ENCODE results near the gene FOXN3. TPM values are rescaled to one million over a fixed set of nuclear protein-coding genes. Genes with fewer than 3 reads are reported as not detected.

Gene FOXN3
- total and polyA plus RNA-seq, 10 donors: 9.2 to 121 (median 98.3) TPM

DNA sequence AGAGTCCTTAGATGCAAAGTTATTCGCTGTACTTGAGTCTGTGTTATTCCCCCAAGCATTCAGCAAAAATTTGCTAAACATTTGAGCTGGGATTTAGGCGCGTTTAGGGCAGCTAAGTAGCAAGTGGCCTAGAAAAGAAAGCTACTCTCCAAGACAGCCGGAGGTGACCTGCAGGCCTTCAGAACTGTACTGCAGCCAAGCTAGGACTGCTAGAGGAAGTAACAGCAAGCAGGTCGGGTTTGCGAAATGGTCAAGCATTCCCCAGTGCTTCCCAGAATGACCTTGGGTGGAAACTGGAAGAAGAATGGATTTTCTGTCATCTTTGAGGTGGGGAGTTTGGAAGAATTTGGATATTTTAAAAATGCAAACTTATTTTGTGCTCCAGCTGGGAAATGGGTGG, 287.5 kb downstream of the FOXN3 start:
- WGBS, 5 donors: 81 to 90% (median 83%) methylated on average over 6 of the region's 6 CpGs
- H3K27ac ChIP-seq: no peak overlapping the region
- no peaks in the 10 kb centered on the region for H3K4me1 ChIP-seq
- no peaks in the 10 kb centered on the region for H3K27me3 ChIP-seq (replicated peaks in 1 of 7)
- no peaks in the 10 kb centered on the region for H3K36me3 ChIP-seq
- TF ChIP-seq, protein P1, sequence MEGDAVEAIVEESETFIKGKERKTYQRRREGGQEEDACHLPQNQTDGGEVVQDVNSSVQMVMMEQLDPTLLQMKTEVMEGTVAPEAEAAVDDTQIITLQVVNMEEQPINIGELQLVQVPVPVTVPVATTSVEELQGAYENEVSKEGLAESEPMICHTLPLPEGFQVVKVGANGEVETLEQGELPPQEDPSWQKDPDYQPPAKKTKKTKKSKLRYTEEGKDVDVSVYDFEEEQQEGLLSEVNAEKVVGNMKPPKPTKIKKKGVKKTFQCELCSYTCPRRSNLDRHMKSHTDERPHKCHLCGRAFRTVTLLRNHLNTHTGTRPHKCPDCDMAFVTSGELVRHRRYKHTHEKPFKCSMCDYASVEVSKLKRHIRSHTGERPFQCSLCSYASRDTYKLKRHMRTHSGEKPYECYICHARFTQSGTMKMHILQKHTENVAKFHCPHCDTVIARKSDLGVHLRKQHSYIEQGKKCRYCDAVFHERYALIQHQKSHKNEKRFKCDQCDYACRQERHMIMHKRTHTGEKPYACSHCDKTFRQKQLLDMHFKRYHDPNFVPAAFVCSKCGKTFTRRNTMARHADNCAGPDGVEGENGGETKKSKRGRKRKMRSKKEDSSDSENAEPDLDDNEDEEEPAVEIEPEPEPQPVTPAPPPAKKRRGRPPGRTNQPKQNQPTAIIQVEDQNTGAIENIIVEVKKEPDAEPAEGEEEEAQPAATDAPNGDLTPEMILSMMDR (IDR thresholded peaks at IDR 0.05 in 8 of 11, conservative IDR thresholded peaks at IDR 0.05 in 3 of 11): no peak
- TF ChIP-seq POLR2AphosphoS5 (IDR thresholded peaks at IDR 0.05) (no peak), POLR2A (IDR thresholded peaks at IDR 0.05) (no peak)
- intact Hi-C loops (cut with DNase I; ENCODE audit: low total_unique reads): no loop called here
- H3K9me3 ChIP-seq: peaks cover 0 to under 1% (median 0%) of the 10 kb centered on the region in 8 donors
- no peak for DNase-seq
- no peak overlapping the region for H3K4me3 ChIP-seq

DNA sequence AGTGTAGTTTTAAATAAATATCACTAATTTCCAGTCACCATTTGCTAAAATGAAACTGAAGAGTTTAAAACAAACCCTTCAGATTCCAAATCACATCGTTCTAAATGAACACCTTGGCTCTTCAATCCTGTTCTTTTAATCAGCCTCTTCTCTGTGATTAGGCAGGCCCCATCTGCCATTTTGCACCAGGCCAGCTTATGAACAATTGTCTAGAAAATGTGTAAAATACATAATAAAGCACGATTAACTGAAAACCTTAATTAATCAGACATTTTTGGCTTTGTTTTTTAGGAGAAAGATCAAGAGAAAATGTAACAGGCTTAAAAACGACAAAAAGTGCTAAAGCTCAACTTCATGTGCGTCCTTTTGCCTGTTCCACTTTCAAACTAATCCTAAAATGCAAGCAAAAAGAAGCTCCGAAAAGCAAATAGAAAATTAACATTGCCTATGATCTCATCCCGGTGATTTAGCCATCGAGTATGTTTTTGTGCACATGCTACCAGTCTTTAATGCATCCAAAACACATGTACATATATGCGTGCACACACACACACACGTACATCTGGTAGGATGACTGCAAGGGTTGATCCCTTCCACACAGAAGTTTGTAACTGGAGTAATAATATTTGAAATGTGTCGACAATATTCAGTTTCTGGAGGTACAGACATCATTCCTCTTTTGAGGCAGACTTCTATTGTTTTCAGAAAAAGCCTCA, 288.6 kb downstream of the FOXN3 start:
- no peak for DNase-seq
- Histone ChIP-seq H3K27ac (no peak overlapping the region), H3K4me3 (no peak overlapping the region), H3K9me3 (no peaks in the 10 kb centered on the region), H3K4me1 (no peaks in the 10 kb centered on the region), H3K36me3 (no peaks in the 10 kb centered on the region), H3K27me3 (replicated peaks in 1 of 7) (no peaks in the 10 kb centered on the region)
- intact Hi-C loops (cut with DNase I; ENCODE audit: low total_unique reads): no loop called here
- WGBS, 5 donors: 88 to 95% (median 92%) methylated on average over 10 of the region's 10 CpGs
- TF ChIP-seq, protein P1 (IDR thresholded peaks at IDR 0.05 in 8 of 11, conservative IDR thresholded peaks at IDR 0.05 in 3 of 11): no peak
- no peak for TF ChIP-seq POLR2AphosphoS5 (IDR thresholded peaks at IDR 0.05)
- TF ChIP-seq POLR2A (IDR thresholded peaks at IDR 0.05): no peak

DNA sequence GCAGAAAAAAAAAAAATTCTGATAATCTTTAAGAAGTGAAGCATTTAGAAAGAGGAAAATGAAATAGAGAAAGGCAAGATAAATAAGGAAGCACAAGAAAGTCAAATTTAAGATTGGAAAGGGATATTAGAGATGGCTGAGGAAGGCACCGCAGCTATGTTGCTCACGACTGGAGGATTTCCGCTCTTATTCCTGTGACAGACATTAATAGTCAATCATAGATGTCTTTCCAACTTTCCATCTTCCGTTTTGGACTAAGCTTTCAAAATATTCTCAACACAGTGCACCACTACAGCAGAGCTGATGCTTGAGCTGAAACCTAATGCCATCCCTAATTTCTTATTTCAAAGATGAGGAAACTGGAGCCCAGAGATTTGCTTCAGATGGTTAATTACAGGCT, 290.6 kb downstream of the FOXN3 start:
- no peaks in the 10 kb centered on the region for H3K27me3 ChIP-seq (replicated peaks in 1 of 7)
- no peaks in the 10 kb centered on the region for H3K9me3 ChIP-seq
- 58 to 85% (median 71%) methylated on average over 4 of the region's 4 CpGs for WGBS, 5 donors
- H3K4me3 ChIP-seq: no peak overlapping the region
- no peaks in the 10 kb centered on the region for H3K4me1 ChIP-seq
- TF ChIP-seq POLR2AphosphoS5 (IDR thresholded peaks at IDR 0.05) (no peak), POLR2A (IDR thresholded peaks at IDR 0.05) (no peak)
- TF ChIP-seq, protein P1 (IDR thresholded peaks at IDR 0.05 in 8 of 11, conservative IDR thresholded peaks at IDR 0.05 in 3 of 11): no peak
- DNase-seq: no peak
- H3K36me3 ChIP-seq: no peaks in the 10 kb centered on the region
- H3K27ac ChIP-seq: no peak overlapping the region
- intact Hi-C loops (cut with DNase I; ENCODE audit: low total_unique reads): no loop called here

DNA sequence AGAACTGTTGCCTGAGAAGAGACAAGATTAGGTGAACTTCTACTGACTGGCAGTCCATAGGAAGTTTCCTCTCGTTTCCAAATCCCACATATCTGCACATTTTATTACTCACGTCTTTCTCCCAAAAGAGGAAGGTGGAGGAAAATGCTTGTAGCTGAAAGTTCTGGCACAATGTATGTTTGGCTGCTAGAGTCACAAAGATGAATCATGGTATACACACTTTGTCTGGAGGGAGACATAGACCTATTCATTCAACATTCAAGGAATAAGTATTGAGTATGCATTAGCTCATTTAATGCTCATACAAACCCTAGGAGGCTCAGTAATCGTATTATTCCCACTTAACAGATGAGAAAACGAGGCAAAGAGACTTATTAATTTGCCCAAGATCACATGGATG, 291.8 kb downstream of the FOXN3 start:
- Histone ChIP-seq H3K36me3 (no peaks in the 10 kb centered on the region), H3K4me3 (no peak overlapping the region), H3K4me1 (no peaks in the 10 kb centered on the region), H3K27ac (no peak overlapping the region), H3K9me3 (peaks cover 0 to 3% (median under 1%) of the 10 kb centered on the region in 8 donors), H3K27me3 (replicated peaks in 1 of 7) (no peaks in the 10 kb centered on the region)
- intact Hi-C loops (cut with DNase I; ENCODE audit: low total_unique reads): no loop called here
- no peak for TF ChIP-seq POLR2A (IDR thresholded peaks at IDR 0.05)
- TF ChIP-seq, protein P1 (IDR thresholded peaks at IDR 0.05 in 8 of 11, conservative IDR thresholded peaks at IDR 0.05 in 3 of 11): no peak
- TF ChIP-seq POLR2AphosphoS5 (IDR thresholded peaks at IDR 0.05): no peak
- DNase-seq: no peak
- WGBS, 5 donors: 56 to 84% (median 72%) methylated on average over 4 of the region's 4 CpGs
